Activated CD8-positive, alpha-beta memory T cell treated with anti-CD3 and anti-CD28 coated beads, Interleukin-2, amount 50 U/mL, for 1 hour (primary cell): ENCODE data around the gene ZFP62.
"Not testable (repeated sequence)": the region's sequence is repeated elsewhere in the genome, so short reads cannot be mapped to it uniquely, and the experiment has no call there.

Experiments used
- DNase-seq: peaks from one replicate; pipeline ENCODE4 v3.0.0-alpha.2; 2020; ENCODE audit errors: extremely low read depth

The ZFP62 gene

DNA sequence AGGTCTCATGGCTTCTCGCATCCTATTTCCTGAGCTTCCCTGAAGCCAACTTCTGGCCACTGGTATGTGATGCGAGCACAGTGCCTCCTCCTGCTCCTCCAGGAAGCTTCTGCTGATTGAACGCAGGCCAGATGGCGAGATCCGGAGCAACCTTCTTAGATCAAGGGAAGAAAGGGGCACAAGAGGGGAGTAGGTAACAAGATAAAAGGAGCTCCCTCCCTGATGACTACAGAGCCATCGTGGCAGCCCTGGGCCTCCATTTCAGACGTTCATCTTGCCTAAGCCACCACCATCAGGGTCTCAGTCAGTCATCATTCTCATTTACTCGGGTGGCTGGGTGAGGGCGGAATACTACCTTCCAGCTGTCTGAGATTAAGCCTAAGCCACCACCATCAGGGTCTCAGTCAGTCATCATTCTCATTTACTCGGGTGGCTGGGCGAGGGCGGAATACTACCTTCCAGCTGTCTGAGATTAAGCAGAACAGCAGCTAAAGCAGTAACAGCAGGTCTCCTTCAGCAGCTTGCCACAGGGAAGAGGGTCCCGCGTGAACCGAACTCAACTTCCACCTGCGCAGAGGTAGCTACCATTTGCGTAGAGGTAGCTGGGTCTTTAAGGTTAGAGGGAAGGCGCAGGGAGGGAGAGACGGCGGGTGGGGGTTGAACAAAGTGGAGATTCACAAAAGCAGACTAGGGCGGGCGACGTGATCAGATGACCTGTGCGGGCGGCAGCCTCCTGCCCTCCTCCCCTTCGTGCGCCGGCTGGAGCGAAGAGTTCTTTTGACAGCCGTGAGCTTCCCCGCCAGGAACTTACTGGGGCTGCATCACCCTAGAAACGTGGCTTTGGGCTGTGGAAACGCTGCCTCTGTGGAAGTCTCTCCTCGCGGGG lies 30.6 kb downstream of the ZFP62 start:
- peak; percentile 59 for DNase-seq

DNA sequence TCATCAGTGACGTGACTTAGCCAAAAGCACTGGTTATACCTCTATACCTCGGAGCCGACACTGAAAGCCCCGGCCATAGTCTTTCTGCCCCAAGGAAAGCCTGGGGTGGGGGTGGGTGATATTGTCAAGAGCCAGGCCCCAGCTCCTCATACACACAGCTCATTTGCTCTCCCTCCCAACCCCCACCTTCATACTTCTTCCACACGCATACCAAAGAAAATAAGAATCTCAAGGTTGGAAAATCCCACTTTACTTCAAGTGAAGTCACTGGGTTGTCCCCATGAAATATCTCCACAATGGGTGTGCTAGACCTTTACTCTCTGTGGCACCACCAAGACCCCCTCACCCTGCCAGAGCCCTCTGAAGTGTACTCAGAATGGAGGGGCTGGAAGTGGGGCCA lies 31.4 kb downstream of the ZFP62 start:
- no peak for DNase-seq

DNA sequence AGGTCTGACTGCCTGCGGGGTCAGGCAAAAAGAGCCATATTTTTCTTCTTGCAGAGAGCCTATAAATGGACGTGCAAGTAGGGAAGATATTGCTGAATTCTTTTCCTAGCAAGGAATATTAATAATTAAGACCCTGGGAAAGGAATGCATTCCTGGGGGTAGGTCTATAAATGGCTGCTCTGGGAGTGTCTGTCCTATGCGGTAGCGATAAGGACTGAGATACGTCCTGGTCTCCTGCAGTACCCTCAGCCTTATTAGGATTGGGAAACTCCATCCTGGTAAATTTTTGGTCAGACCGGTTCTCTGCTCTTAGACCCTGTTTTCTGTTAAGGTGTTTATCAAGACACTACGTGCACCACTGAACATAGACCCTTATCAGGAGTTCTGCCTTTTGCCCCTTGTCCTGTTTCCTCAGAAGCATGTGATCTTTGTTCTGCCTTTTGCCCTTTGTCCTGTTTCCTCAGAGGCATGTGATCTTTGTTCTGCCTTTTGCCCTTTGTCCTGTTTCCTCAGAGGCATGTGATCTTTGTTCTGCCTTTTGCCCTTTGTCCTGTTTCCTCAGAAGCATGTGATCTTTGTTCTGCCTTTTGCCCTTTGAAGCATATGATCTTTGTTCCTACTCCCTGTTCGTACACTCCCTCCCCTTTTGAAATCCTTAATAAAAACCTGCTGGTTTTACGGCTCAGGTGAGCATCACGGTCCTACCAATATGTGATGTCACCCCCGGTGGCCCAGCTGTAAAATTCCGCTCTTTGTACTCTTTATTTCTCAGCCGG lies 32.1 kb downstream of the ZFP62 start:
- not testable (repeated sequence) for DNase-seq

DNA sequence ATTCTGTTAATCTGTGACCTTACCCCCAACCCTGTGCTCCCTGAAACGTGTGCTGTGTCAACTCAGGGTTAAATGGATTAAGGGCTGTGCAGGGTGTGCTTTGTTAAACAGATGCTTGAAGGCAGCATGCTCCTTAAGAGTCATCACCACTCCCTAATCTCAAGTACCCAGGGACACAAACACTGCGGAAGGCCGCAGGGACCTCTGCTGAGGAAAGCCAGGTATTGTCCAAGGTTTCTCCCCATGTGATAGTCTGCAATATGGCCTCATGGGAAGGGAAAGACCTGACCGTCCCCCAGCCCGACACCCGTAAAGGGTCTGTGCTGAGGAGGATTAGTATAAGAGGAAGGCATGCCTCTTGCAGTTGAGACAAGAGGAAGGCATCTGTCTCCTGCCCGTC lies 33.7 kb downstream of the ZFP62 start:
- not testable (repeated sequence) for DNase-seq

DNA sequence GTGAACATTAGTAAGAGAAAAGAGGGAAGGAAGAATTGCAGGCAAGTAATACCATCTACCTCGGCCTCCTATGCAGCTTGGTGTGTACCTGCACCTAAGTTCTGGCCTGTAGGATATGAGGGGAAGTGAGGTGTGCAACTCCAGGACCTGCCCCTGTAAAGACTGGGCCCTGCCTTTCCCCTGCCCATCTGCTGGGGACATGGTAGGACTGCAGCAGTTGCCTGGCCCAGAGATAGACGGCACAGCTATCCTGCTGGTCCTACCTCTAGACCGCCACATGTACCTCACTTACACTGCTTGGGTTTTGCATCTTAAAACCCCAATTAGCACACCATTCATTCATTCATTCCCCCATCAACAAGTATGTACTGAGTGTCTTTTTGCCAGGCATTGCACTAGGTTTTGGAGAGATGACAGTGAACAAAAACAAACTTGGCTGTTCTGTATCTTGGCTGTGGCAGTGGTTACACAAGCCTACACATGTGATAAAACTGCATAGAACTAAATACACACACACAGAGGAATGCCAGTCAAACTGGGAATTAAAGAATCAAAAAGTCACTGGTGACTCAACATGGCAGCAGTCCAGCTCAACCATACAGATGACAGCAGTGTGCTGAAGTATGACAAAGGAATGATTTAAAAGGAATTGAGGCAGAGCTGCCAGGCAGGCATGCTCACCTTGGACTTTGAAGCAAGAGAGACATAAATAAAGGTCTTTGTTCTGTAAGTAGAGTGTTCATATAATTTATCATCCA lies 35.1 kb downstream of the ZFP62 start:
- DNase-seq = no peak

DNA sequence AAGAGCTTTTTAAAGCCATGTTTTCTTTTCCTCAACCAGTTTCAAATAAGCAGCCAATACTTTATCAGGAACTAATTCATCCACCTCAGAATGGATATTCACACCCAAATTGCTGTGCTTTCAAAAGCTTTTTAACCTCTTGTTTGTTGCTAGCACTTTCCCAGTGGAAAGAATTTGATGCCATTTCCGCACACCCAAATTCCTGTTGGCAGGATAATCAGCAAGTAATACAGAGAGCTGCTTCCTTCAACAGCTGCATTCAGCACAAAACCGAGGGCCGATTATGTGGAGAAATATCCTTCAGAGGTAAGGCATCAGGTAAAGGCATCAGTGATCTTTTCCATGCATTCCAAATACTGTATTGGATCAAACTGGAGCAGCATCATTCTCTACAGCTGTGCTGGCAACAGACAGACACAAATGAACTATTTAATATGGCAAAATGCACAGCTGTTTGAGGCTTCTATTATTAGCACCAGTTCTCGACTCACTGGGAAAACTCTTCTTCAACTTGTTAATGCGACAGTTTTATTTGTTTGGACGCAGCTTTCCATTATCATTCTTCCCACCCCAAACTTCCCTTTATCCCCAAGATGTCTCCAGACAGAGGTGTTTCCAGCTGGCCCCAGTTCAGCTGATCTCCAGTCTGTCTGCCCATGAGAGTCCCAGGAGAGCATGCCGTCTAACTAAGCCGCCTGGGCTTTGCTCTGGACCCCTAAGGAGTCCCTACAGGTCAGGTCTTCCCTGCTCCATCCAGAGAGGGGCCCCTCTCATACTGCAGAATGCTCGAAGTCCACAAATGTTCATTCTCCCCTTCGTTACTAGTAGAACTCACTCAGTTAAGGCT lies 36.2 kb downstream of the ZFP62 start:
- DNase-seq = no peak

DNA sequence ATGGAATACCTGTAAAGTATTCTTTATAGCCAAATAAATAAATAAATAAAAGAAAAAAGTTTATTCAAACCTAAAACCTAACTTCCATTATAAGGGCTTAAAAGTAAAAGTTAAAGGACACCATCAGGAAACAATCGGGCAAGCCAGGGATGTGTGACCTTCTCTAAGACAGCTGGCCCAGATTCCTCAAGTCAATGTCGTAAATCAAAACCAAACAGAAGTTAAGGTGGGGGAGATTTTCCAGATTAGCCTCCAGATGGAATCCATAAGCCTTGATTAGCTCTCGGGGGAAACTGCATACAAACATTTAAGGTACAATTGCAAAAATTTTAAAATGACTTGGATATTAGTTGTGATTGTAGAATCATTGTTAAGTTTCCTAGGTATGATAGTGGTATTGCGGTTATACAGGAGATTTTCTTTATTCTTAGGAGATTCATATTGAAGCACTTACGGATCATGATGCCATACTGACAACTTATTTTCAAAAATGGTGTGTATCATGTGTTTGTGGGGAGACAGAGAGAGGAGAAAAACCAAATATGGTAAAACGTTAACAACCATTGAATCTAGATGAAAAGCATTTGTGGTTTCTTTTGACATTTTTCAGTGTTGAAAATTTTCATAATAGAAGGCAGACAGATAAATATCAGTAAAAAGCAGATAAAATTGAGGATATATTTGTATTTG lies 37.0 kb downstream of the ZFP62 start:
- no peak for DNase-seq

DNA sequence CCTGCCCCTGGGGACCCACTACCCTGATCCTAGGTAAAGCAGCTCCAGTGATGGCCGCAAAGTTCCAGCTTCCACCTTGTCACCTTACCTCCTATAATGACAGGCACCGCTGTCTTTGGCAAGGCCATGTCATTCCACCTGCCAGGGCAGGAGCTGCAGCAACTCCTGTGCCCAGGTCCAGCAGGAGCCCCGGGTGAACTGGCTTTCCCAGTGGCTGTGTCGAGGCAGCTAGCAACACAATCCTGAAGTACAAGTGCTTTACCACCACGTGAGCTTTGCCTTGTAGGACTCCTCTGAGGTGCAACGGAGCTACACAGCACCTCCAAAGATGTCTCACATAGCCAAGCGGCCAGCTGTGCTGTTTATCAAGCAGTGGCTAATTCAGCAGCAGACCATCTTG lies 37.7 kb downstream of the ZFP62 start:
- DNase-seq = no peak

DNA sequence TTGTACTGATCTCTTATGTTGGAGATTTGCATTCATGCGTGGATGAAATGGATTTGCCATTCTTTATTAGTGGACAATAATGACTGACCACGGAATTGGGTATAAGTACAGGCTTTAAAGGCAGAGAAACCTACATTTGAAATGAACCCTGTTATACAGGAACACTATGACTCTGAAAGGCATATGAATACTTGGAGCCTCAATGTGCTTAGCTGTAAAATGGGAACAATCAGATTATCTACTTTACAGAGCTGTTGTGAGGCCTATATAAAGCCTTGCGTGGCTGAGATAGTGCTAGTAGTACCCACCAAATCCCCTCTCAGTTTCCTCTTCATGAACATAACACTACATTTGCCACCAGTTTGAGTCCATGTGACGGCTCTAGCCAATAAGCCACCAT lies 39.5 kb downstream of the ZFP62 start:
- DNase-seq = no peak

DNA sequence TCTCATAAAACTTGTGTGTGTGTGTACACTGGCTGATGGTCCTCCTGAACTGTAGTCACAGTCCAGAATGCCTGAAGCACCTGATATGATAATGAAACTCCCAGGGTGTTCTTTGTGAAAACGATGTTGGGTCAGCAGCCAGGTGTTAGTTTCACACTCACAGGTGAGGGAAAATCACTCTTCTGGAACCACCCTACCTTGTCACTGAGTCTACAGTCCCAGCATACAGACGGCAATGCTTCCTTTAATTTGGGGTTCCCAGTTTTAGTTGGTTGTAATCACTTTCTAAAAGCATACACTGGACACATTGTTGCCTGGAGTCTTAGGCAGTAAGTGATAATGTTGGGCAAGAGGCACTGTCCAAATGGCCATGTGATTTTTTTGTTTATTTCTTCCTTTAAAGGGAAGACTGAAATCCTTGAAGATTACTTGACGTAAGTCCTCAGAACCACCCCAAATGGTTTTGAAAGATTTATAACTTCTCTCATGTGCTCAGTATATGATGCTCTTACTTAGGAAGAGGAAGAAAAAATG lies 40.2 kb downstream of the ZFP62 start:
- no peak for DNase-seq

DNA sequence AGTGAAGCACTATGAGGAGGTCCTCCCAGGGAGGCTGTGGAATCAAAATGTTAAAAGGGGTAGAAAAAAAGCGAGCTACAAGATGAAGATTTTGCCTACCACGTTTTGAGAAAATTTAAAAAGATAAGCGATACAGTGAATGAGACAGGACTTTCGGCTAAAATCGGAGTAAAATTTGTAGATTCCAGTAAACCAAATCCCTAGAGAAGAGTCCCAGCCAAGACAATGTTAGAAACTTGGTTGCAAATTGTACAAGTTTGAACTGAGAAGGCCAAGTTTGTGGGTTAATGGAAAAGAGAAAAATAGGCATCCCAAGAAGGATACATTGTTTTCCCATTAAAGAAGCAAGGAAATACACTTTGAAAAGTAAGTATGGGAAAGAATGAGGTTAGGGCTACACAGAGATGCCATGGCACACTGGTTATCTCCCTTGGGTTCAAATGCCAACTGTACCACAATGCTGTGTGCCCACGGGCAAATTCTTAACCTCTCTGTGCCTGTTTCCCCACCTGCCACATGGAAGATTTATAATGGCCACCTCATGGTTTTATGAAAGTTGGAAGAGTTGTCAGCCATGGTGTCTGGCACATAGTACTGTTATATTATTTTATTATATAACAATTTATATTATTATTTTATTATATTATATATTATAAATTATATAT lies 42.3 kb downstream of the ZFP62 start:
- no peak for DNase-seq

DNA sequence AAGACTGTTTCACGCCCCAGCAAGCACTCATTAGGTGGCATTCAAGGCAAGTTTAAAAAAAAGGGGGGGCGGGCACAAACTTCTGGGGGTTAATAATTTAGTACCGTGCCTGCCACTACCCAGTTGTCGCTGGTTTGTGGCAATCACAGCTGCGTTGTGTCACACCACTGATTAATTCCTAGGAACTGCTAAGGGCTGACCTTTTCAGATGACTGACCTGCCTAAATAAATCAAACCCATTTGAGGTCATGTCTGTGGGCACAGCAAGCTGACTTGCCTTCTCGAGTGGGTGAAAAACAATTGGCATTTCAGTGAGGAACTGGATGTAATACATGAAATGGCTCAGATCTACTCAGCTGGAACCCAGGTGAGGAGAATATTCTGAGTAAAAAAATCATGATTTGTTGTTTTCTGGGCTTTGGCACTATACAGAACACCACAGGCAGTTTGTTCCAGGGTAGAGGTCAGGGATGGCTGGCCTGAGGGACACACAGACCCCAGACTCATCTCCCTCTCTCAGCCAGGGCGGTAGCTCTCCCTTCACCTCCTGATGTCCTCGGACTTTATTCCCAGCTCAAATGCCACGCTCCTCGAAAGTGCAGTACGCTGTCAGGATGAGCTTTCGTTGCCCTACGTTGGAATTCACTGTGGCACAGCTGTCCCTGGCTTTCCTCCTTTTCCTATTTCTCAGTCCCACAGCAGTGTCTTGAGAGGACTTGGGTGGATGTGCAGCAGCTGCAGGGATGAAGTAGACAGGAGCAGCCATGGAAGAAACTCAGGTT lies 43.0 kb downstream of the ZFP62 start:
- no peak for DNase-seq

DNA sequence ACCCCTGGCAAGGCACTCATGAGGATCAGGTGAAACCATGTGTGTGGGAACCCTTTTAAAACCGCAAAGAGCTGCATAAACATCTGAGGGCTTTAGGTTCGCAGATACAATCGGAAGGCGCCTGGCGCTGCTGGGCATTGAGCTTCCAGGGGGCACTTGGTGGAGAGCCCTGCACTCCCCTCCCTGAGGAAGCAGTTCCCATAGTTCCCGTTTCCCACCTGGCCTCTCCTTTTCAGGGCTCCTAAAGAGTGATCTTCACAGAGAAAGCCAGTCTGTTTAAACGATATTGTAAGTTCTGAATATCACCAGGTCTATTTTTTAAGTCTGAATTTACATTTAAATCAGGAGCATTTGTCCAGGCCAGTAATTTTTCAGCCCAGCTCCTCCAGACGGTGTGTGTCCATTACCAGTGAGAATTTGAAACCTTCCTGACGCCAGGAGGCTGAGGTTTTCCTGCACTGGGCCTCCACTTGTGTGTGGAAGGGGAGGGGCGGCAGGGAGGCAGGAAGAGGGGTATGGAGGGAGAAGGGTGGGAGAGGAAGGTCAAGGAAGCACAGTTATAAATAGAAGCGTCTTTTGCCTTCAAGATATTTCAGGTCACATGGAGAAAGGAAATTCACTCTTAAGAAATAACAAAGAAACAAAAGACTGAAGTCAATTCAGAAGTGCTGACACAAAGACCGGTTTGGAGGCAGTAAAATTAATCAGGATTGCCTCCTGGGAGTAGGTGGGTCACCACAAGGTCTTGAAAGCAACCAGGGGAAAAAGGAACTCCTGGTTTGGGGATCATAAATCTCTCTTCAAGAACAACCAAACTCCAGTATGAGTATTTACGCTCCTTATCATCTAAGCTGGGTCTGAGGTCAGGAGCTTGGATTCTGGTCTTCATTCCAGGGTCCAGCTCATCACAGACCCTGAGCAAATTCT lies 44.2 kb downstream of the ZFP62 start:
- DNase-seq = no peak

DNA sequence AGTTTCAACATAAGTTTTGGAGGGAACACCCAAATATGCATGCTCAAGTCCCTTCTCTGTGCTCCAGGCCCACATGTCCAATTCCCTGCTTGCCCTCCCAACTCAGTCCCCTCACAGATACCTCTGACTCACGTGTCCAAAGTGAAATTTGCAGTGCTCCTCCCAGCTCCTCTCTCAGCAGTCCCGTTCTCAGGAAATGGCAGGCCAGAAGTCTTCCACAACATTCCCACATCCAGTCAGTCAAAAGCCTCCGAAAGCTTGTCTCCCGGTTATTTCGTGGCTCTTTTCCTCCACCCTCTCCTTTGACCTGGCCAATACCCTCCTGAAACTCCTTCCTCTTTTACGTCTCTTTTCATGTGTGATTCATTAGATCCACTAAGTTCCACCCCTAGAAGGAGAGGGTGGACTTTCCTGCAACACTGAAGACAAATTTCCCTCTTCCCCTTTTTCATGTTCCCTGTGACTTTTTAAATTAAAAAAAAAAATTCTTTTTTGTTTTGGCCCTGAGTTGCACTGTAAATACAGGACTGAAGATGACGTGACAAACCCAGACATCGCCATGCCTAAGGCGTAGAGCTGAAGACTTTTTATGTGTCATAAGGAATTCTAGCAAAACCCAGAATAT lies 45.7 kb downstream of the ZFP62 start:
- DNase-seq = no peak

DNA sequence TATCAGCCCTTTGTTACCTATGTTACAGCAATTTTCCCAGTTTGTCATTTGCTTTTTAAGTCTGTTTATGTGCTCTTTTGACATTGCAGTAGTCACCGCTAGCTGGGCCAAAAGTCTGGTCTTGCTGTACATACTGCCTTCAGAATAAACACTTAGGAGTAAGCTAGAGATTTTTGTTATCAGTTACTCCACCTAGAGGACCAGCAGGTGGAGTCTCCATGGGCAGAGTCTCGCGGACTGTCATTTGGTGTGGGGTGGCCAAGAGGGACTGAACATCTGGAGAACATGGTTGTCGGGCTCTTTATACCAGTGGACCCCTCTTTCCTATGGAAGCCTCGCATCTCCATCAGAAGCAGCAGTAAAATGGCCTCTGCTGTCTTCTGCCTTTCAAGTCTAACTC lies 47.7 kb downstream of the ZFP62 start:
- DNase-seq = no peak

DNA sequence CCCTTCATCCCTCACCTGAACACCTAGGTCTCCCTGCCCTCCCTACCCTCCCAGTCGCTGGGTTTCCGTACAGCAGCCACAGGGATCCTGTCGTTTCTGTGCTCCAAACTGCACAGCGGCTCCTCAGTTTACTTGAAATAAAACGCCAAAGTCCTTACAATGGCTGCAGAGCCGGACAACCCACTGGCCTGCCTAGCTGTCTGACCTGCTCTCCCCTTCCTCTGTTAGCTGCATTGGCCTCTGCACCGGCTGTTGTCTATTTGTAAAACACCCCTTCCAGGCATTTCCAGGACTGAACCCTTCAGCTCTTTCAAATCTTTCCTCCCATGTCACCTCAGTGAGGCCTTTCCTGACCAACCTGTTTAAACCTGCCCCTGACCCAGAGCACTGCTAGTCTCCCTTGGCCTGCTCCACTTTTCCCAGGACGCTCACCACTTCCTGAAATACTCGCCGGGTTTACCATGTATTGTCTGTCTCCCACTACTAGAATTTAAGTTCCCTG lies 49.4 kb downstream of the ZFP62 start:
- no peak for DNase-seq

DNA sequence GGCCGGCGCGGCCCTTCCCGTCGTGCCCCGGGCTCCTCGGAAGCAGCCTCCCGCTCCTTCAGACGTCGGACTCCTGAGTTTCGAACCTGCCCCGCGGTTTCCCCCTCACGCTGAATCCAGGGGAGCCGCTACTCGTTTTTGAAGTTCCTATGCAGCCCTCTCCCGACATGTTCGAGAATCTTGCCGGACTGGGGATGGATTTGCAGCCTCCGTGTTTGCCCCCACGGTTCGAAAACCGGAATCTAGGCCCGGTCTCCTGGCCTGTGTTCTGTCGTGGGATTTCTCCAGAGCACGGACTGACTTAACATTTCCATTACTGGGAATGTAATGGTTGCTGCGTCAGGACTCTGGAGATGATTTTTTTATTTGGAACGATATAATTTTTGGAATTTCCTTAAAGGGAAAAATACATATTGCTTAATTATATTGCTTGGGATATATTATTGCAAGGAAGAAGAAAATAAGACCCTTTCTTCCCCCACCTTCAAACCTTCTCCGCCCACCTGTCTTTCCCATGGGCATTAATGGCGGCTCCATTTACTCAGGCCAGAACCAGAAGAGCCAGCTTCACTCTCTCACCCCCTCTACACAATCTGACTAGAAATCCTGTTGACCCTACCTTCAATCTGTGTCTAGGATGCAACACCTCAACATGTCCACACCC lies 50.0 kb downstream of the ZFP62 start:
- DNase-seq = no peak
